Measurements from ENCODE around the gene IL11RA. TPM values are rescaled to one million over a fixed set of nuclear protein-coding genes. Genes with fewer than 3 reads are reported as not detected.

Gene IL11RA
- total RNA-seq, 2 experiments from 2014 or later, result 16.7 to 20.1 TPM

DNA sequence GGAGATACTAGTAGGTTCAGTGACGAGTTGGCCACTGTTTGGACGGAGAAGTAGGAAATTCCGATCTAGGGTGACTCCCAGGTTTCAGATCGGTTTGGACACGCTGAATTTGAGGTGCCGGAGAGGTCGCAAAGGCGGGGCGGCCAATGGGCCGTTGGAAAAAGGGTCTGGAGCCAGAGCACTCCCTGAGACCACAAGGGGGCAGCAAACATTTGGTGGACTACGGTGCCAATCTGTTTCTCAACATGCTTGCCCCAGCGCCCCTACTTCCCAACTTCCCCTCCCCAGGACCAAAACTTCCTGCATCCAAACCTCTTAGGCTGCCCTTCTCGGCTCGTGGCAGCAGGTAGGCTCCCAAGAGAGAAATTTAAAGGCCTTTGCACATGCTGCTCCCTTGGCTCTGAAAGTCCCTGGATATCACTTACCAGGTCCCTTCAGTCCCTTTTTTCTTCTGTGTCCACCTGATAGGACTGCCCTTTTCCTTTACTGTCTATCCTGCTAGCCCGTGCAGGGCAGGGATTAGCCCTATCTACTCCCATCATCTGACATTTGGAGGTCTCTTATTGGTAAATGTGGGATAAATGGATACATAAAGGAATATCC, 39.1 kb upstream of the IL11RA start:
- Histone ChIP-seq H3K9me2 (ENCODE audit: insufficient read depth, low read length) (no peaks in the 10 kb centered on the region), H3K4me1 (ENCODE audit: insufficient read depth, low read length, poor library complexity, severe bottlenecking) (peaks cover 21% of the 10 kb centered on the region), H3K79me2 (ENCODE audit: insufficient read depth, low read depth, low read length) (peaks cover 11% of the 10 kb centered on the region; the same call in 1 of the 2 replicates), H3K4me3 (ENCODE audit: low read depth, low read length, poor library complexity, severe bottlenecking) (peak overlapping the region; percentile 91), H3K4me2 (ENCODE audit: low read length) (peak overlapping the region; percentile 80), H3K36me3 (ENCODE audit: insufficient read depth, low read length) (peaks cover 21% of the 10 kb centered on the region), H4K20me1 (ENCODE audit: insufficient read depth, low read length) (no peaks in the 10 kb centered on the region), H3K9me3 (ENCODE audit: low read length) (no peaks in the 10 kb centered on the region), H3K27ac (ENCODE audit: low read depth, low read length, poor library complexity, severe bottlenecking) (peak overlapping the region; percentile 21), H2AFZ (ENCODE audit: low read length) (peak overlapping the region; percentile 65)
- POLR2A ChIA-PET, result interaction anchor here (1.5 to 2.2 kb wide), 3 partner anchors 8 to 25 kb away, joined by 7 to 12 read pairs (median 11); partner anchors contain the start of genes DCTN3 and SIGMAR1
- no peak for TF ChIP-seq EZH2phosphoT487 (IDR thresholded peaks at IDR 0.05; ENCODE audit: borderline replicate concordance, low read depth, low read length)
- TF ChIP-seq, protein P1, sequence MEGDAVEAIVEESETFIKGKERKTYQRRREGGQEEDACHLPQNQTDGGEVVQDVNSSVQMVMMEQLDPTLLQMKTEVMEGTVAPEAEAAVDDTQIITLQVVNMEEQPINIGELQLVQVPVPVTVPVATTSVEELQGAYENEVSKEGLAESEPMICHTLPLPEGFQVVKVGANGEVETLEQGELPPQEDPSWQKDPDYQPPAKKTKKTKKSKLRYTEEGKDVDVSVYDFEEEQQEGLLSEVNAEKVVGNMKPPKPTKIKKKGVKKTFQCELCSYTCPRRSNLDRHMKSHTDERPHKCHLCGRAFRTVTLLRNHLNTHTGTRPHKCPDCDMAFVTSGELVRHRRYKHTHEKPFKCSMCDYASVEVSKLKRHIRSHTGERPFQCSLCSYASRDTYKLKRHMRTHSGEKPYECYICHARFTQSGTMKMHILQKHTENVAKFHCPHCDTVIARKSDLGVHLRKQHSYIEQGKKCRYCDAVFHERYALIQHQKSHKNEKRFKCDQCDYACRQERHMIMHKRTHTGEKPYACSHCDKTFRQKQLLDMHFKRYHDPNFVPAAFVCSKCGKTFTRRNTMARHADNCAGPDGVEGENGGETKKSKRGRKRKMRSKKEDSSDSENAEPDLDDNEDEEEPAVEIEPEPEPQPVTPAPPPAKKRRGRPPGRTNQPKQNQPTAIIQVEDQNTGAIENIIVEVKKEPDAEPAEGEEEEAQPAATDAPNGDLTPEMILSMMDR (conservative IDR thresholded peaks at IDR 0.05; ENCODE audit: low read length), result peak; percentile 90
- BruUV-seq (replicated peaks), result no TSS peak
- CTCF ChIA-PET (ENCODE audit: unreplicated experiment), result no interaction called here
- peak; percentile 86 for DNase-seq (ENCODE audit: low spot score)
- intact Hi-C loops (cut with micrococcal nuclease; ENCODE audit: unreplicated experiment), result loop anchor here (1.0 to 2.0 kb wide), 2 partner anchors 21 to 90 kb away; no protein-coding TSS in a partner anchor

DNA sequence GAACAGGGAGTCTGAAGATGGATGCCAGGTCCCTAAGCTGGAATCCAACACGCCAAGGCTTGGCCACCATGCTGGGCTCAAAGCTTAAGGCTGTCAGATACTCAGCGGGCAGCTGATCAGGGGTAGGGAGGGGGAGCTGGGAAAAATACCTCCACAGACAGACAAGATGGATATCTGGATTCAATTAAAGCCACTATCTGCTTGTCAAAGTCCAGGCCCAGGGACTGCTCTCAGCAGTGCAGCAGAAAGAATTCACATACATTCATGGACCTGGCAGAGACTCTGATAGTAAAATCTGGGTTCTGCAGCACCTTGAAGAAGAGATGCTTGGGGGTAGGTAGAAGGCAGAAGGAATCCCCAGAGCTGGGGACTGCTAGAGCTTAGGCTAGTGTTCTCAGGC, 36.9 kb upstream of the IL11RA start:
- H3K9me2 ChIP-seq (ENCODE audit: insufficient read depth, low read length), result no peaks in the 10 kb centered on the region
- CTCF ChIA-PET (ENCODE audit: unreplicated experiment), result no interaction called here
- H3K9me3 ChIP-seq (ENCODE audit: low read length), result no peaks in the 10 kb centered on the region
- intact Hi-C loops (cut with micrococcal nuclease; ENCODE audit: unreplicated experiment), result no loop called here
- TF ChIP-seq, protein P1 (conservative IDR thresholded peaks at IDR 0.05; ENCODE audit: low read length), result no peak
- no peak for TF ChIP-seq EZH2phosphoT487 (IDR thresholded peaks at IDR 0.05; ENCODE audit: borderline replicate concordance, low read depth, low read length)
- no peaks in the 10 kb centered on the region for H4K20me1 ChIP-seq (ENCODE audit: insufficient read depth, low read length)
- peaks cover 19% of the 10 kb centered on the region; the same call in 1 of the 2 replicates for H3K36me3 ChIP-seq (ENCODE audit: insufficient read depth, low read length)
- H3K4me1 ChIP-seq (ENCODE audit: insufficient read depth, low read length, poor library complexity, severe bottlenecking), result peaks cover 31% of the 10 kb centered on the region
- H2AFZ ChIP-seq (ENCODE audit: low read length), result no peak overlapping the region
- H3K4me2 ChIP-seq (ENCODE audit: low read length), result no peak overlapping the region
- no peak for DNase-seq (ENCODE audit: low spot score)
- POLR2A ChIA-PET, result no interaction called here
- no TSS peak for BruUV-seq (replicated peaks)
- no peak overlapping the region for H3K27ac ChIP-seq (ENCODE audit: low read depth, low read length, poor library complexity, severe bottlenecking)
- H3K4me3 ChIP-seq (ENCODE audit: low read depth, low read length, poor library complexity, severe bottlenecking), result no peak overlapping the region
- H3K79me2 ChIP-seq (ENCODE audit: insufficient read depth, low read depth, low read length), result peaks cover 11% of the 10 kb centered on the region; the same call in 1 of the 2 replicates

Measured in OCI-LY7 (cell line).